Subcutaneous abdominal adipose tissue (tissue), 5 donors: ENCODE data around the gene RBM14.
"Not testable (repeated sequence)": the region's sequence is repeated elsewhere in the genome, so short reads cannot be mapped to it uniquely, and the experiment has no call there.

ENCODE experiments used
- H3K27ac ChIP-seq: one replicate; pipeline ENCODE4 v1.7.0; 2013; ENCODE audit warnings: low read depth, mild to moderate bottlenecking, inconsistent platforms, low read length, moderate library complexity
- H3K27me3 ChIP-seq, 5 donors: one replicate each; pipeline ENCODE4 v1.7.0; 2013; ENCODE audit warnings: low read length in 5 of 5, inconsistent platforms in 1 of 5; ENCODE audit not compliant: control insufficient read depth in 5 of 5, insufficient read depth in 4 of 5
- H3K36me3 ChIP-seq, 5 donors: one replicate each; pipeline ENCODE4 v1.7.0; 2013; ENCODE audit warnings: low read length in 5 of 5; ENCODE audit not compliant: control insufficient read depth in 5 of 5, insufficient read depth in 5 of 5
- H3K4me1 ChIP-seq, 5 donors: one replicate each; pipeline ENCODE4 v1.7.0; 2013; ENCODE audit warnings: low read length in 5 of 5, mild to moderate bottlenecking in 3 of 5, moderate library complexity in 1 of 5; ENCODE audit not compliant: control insufficient read depth in 5 of 5, insufficient read depth in 5 of 5
- H3K4me3 ChIP-seq, 5 donors: one replicate each; pipeline ENCODE4 v1.7.0; 2013; ENCODE audit warnings: low read length in 5 of 5, low read depth in 1 of 5
- H3K9ac ChIP-seq, 5 donors: one replicate each; pipeline ENCODE4 v1.7.0; 2013; ENCODE audit warnings: low read length in 5 of 5, mild to moderate bottlenecking in 4 of 5, moderate library complexity in 3 of 5
- H3K9me3 ChIP-seq, 5 donors: one replicate each; pipeline ENCODE4 v1.7.0; 2013; ENCODE audit warnings: low read length in 5 of 5; ENCODE audit not compliant: control insufficient read depth in 5 of 5
- donor health status: healthy.
- donor health status: healthy.
- donor health status: healthy.
- donor health status: healthy.
- donor health status: healthy.

Gene RBM14

DNA sequence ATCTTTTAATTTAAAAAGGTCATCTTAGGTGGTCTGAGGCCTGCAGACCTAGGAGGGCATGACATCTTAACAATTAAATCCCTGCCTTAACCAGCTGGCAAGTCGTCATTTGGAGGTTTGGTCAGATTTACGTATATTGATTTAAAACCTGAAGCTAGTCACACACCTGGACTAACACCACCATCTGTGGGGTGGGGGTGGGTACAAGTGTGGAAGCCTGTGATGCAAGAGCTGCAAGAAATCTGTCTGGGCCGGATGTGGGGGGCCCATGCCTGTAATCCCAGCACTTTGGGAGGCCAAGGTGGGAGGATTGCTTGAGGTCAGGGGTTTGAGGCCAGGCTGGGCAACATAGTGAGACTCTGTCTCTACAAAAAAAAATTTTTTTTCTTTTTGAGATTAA, 35.2 kb upstream of the RBM14 start:
- no peak overlapping the region for H3K4me3 ChIP-seq
- no peaks in the 10 kb centered on the region for H3K27me3 ChIP-seq
- no peak overlapping the region for H3K9ac ChIP-seq
- H3K9me3 ChIP-seq: no peaks in the 10 kb centered on the region
- no peaks in the 10 kb centered on the region for H3K36me3 ChIP-seq
- no peak overlapping the region for H3K27ac ChIP-seq
- peaks cover 0 to 7% (median 4%) of the 10 kb centered on the region in 5 donors for H3K4me1 ChIP-seq

DNA sequence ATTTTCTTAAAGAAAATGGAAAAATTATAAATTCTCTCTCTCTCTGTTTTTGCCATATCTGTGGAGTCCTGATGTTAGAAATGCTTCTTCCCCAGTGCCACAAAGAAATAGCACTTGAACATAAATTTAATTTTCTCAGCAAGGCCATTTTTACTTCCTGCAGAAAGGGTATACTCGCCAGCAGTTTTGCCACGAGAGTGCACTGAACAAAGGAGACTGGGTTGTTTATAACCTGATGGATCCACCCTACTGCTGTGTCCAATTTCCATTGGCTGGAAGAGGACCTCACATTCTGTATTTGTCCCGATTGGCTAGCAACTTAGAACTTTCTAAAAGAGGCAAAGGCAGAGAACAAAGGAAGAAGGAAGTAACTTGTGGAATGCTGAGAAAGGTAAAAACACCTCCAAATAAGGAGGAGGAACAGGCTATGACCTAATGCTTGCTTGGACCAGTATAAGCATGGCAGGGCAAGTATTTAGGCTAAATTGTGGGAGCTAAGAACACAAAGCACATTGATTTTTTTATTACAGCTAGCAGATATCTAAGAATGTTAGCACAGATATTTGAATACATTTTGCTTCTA, 33.8 kb upstream of the RBM14 start:
- not testable (repeated sequence) for H3K27ac ChIP-seq, H3K27me3 ChIP-seq, H3K4me1 ChIP-seq, H3K4me3 ChIP-seq, H3K36me3 ChIP-seq, H3K9ac ChIP-seq, H3K9me3 ChIP-seq

DNA sequence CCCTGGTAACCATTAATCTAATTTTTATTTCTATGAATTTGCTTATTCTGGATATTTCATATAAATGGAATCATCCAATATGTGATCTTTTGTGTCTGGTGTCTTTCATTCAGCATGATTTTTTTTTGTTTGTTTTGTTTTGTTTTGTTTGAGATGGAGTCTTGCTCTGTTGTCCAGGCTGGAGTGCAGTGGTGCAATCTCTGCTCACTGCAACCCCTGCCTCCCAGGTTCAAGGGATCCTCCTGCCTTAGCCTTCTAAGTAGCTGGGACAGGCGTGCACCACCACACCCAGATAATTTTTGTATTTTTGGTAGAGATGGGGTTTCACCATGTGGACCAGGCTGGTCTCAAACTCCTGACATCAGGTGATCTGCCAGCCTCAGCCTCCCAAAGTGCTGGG, 31.0 kb upstream of the RBM14 start:
- H3K9ac ChIP-seq, H3K36me3 ChIP-seq, H3K27ac ChIP-seq, H3K9me3 ChIP-seq, H3K4me3 ChIP-seq, H3K27me3 ChIP-seq, H3K4me1 ChIP-seq: not testable (repeated sequence)

DNA sequence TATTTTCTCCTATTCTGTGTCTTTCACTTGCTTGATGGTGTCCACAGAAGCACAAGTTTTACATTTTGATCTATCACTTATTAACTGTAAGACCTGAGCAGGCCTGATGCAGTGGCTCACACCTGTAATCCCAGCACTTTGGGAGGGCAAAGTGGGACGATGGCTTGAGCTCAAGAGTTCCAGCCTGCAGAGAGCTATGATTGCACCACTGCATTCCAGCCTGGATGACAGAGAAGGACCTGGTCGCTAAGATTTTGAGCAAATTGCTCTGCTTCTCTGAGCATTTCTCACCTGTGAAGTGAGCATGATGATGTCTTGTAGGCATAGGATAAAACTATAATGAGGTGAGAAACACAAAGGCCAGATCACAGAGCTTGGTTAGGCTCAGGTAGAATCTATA, 30.3 kb upstream of the RBM14 start:
- no peaks in the 10 kb centered on the region for H3K9me3 ChIP-seq
- H3K27ac ChIP-seq: no peak overlapping the region
- no peaks in the 10 kb centered on the region for H3K36me3 ChIP-seq
- no peaks in the 10 kb centered on the region for H3K27me3 ChIP-seq
- H3K4me3 ChIP-seq: no peak overlapping the region
- H3K9ac ChIP-seq: no peak overlapping the region
- H3K4me1 ChIP-seq: no peaks in the 10 kb centered on the region

DNA sequence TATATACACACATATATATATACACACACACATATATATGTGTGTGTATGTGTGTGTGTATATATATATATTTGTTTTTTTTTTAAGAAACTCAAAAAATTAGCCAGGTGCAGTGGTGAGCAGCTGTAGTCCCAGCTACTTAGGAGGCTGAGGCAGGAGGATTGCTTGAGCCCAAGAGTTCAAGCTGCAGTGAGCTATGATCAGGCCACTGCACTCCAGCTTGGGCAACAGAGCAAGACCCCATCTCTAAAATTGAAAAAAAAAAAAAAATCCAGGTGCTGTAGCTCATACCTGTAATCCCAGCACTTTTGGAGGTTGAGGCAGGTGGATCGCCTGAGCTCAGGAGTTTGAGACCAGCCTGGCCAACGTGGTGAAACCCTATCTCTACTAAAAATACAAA, 27.1 kb upstream of the RBM14 start:
- H3K27ac ChIP-seq, H3K36me3 ChIP-seq, H3K9ac ChIP-seq, H3K9me3 ChIP-seq, H3K27me3 ChIP-seq, H3K4me3 ChIP-seq: not testable (repeated sequence)
- H3K4me1 ChIP-seq: peaks cover 4 to 18% (median 17%) of the 10 kb centered on the region in 5 donors

DNA sequence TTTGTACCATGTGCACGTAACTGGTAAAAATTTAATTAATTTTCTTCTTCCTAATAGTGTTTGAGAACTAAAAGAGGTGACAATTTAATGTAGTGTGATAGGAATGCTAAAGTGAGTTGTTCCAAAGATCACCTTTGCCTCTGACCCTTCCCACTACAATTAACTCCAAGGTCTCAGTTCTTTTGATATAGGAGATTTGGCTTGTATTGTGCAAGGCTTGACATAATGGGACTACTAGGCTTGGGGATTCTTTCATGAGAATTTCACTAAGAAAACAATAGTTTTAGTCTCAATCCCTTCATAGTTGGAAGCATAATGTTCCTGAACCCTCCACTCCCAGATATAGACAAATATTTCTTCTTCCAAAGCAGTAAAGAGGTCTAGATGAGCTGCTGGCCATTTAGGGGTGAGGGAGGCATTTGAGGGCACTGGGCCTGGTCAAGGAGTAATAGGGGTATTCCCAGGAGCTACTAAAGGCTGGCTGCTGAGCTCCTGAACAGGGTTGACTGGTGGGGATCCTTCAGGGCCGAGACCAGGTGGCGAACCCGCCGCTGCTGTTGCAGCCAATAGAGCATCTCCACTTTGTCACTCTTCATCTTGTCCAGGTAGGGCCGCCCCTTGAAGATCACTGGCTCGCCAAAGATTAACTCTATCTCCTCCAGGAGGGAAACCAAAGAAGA, 26.3 kb upstream of the RBM14 start:
- Histone ChIP-seq H3K9ac (no peak overlapping the region), H3K4me1 (peaks cover 4 to 26% (median 20%) of the 10 kb centered on the region in 5 donors)

DNA sequence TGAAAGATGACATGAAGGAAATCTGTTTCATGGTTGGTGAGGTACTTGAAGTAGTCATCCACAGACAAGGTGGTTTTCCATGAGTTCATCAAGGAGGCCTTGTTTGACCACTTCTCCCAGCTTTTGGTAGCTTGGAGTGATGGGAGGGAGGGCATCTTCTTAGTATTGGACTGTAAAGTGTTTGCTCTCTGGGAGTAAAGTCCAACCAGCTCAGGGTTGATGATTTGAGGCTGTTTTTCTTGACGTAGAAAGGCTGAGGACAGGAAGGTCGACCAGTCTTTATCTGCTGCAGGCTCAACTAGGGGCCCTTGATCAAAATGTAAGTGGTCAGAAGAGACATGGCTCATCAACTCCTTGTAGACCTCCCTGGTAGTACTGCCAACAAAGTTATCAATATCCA, 25.3 kb upstream of the RBM14 start:
- Histone ChIP-seq H3K27me3 (no peaks in the 10 kb centered on the region), H3K4me3 (no peak overlapping the region), H3K9ac (no peak overlapping the region), H3K27ac (no peak overlapping the region), H3K36me3 (no peaks in the 10 kb centered on the region), H3K4me1 (peaks cover 4 to 34% (median 25%) of the 10 kb centered on the region in 5 donors), H3K9me3 (no peaks in the 10 kb centered on the region)

More for the DNA sequence above, 26.3 kb upstream of the RBM14 start:
- H3K4me3 ChIP-seq: no peak overlapping the region
- H3K27me3 ChIP-seq: no peaks in the 10 kb centered on the region
- no peak overlapping the region for H3K27ac ChIP-seq
- no peaks in the 10 kb centered on the region for H3K36me3 ChIP-seq
- no peaks in the 10 kb centered on the region for H3K9me3 ChIP-seq

DNA sequence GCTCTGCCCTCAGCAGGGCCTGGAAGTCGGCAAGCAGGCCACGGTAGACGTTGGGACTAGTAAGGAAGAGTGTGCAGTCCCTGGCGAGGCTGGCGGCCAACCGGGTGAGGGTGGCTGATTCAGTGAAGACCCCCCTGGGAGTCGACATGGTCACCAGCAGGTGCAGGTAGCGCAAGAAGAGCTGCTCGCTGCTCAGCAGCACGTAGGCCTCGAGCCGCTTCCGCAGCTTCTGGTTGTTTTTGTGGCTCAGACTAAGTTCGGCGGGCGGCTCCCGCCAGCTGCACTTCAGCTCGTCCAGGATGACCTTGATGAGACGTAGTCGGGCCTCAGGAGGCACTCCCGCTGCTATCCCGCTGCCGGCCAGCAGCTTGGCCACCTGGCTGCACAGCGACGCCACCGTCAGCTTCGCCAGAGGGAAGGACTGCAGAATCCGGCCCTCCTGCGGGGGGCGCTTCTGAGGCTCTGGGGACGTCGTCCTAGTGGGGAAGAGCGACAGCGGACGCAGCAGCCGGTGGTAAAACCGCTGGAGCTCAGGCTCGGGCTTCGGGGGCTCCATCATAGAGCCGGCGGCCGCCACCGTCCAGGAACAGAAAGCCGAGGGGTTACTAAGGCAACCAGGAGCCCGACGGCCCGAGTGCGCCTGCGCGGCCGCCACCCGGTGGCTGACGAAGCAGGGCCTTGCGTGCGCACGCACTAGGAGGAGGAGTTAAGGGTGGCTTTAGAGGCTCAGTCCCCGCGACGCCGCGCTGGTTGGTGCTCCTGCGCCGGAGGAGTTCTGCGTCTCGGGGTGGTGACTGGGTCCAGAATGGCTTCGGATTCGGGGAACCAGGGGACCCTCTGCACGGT, 23.8 kb upstream of the RBM14 start, which contains the start of the genes CCDC87 and CCS:
Gene CCDC87 (minus strand): TSS at position 607 of the 846 bp plus-strand sequence. CDS start 48 bp downstream, at position 559.
Gene CCS (plus strand): TSS at position 729 of the 846 bp plus-strand sequence. CDS start 77 bp downstream, at position 806.
- Histone ChIP-seq H3K27ac (peak within 1 kb of the TSS; percentile 69), H3K9ac (peak within 1 kb of the TSS; percentile 84 to 94 (median 92)), H3K27me3 (no peaks in the 10 kb centered on the region), H3K36me3 (no peaks in the 10 kb centered on the region), H3K9me3 (no peaks in the 10 kb centered on the region), H3K4me1 (peaks cover 4 to 34% (median 25%) of the 10 kb centered on the region in 5 donors), H3K4me3 (peak within 1 kb of the TSS; percentile 80 to 95 (median 89))

DNA sequence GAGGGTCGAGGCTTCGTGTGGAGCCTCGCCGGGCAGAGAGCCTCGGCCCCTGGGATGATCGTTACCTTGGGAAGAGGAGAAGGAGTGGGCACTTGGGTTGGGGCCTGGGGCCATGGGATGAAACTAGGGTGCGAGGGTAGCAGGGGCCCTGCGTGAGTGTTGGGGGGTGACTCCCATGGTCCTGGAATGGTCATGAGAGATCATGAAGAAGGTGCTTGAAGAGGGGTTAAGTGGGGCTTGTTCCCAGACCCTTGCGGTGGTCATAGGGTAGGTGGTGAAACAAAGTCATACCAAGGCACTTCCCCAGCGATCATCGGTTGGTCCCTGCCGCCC, 23.2 kb upstream of the RBM14 start:
- H3K27me3 ChIP-seq: no peaks in the 10 kb centered on the region
- H3K4me1 ChIP-seq: peaks cover 4 to 34% (median 25%) of the 10 kb centered on the region in 5 donors

DNA sequence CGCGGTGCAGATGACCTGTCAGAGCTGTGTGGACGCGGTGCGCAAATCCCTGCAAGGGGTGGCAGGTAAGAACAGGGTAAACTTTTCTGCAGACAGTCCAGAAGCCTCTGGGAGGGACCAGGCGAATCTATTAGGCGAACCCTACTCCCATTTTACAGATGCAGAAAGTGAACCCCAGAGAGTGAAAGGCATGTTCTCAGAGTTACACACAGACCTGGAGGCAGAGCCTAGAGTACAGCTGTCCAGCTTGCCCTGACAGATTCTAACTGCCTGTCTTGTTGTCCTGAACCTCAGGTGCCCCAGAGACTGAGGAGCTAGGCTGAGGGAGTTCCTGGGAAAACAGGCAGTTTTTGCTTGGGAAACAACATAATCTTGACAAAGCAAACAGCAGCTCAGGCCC, 22.8 kb upstream of the RBM14 start:
- H3K27ac ChIP-seq: peak overlapping the region; percentile 69
- H3K9me3 ChIP-seq: no peaks in the 10 kb centered on the region
- H3K9ac ChIP-seq: peak overlapping the region; percentile 84 to 94 (median 92)
- H3K36me3 ChIP-seq: no peaks in the 10 kb centered on the region
- peak overlapping the region; percentile 80 to 95 (median 89) for H3K4me3 ChIP-seq
- H3K27me3 ChIP-seq: no peaks in the 10 kb centered on the region
- H3K4me1 ChIP-seq: peaks cover 4 to 34% (median 25%) of the 10 kb centered on the region in 5 donors

More for the DNA sequence above, 23.2 kb upstream of the RBM14 start:
- H3K9me3 ChIP-seq: no peaks in the 10 kb centered on the region
- H3K4me3 ChIP-seq: peak overlapping the region; percentile 80 to 95 (median 89)
- H3K9ac ChIP-seq: peak overlapping the region; percentile 84 to 94 (median 92)
- no peaks in the 10 kb centered on the region for H3K36me3 ChIP-seq
- H3K27ac ChIP-seq: peak overlapping the region; percentile 69
